Measurements from ENCODE around the gene TAP2. TPM values are rescaled to one million over a fixed set of nuclear protein-coding genes. Genes with fewer than 3 reads are reported as not detected.
A peak's percentile ranks its signal among the peaks of the same experiment; 100 is the strongest.

The TAP2 gene
- total and polyA plus RNA-seq, 2 of the 13 experiments (the other 11 are each of a cell fraction or from before 2014, with no cell fraction given) = 10.3 to 17.6 TPM

GRCh38 chr6:32838114-32838958 is at the start of gene TAP2 (continued):
- TF ChIP-seq TP53 (CRISPR knock-in tag; conservative IDR thresholded peaks at IDR 0.05) = 0 out of 2 replicates have a peak, but pooled peaks have one; percentile 33
- TF ChIP-seq ZNF589 (CRISPR knock-in tag; conservative IDR thresholded peaks at IDR 0.05) = no peak
- TF ChIP-seq TFDP1 (CRISPR knock-in tag; IDR thresholded peaks at IDR 0.05; ENCODE audit: borderline replicate concordance) = no peak
- no peak for TF ChIP-seq CBX1 (IDR thresholded peaks at IDR 0.05; ENCODE audit: low read depth)
- no peak for TF ChIP-seq ZBTB44 (CRISPR knock-in tag; IDR thresholded peaks at IDR 0.05)
- no peak; the same call in 1 of the 2 replicates for TF ChIP-seq ZNF101 (CRISPR knock-in tag; IDR thresholded peaks at IDR 0.05; ENCODE audit: borderline replicate concordance, low read depth)
- TF ChIP-seq TMF1 (CRISPR knock-in tag; IDR thresholded peaks at IDR 0.05; ENCODE audit: low read depth) = no peak
- TF ChIP-seq ZNF616 (CRISPR knock-in tag; IDR thresholded peaks at IDR 0.05; ENCODE audit: low read depth) = no peak
- peak; percentile 91 for TF ChIP-seq ZFY (CRISPR knock-in tag; IDR thresholded peaks at IDR 0.05)
- TF ChIP-seq SMARCE1 (IDR thresholded peaks at IDR 0.05; ENCODE audit: borderline replicate concordance) = no peak
- TF ChIP-seq ZNF605 (CRISPR knock-in tag; IDR thresholded peaks at IDR 0.05) = 0 out of 2 replicates have a peak, but pooled peaks have one; percentile 41
- peak; percentile 89 for TF ChIP-seq KDM5B (CRISPR knock-in tag; IDR thresholded peaks at IDR 0.05; ENCODE audit: borderline replicate concordance)
- 0 out of 2 replicates have a peak, but pooled peaks have one; percentile 60 for TF ChIP-seq ZNF639 (CRISPR knock-in tag; conservative IDR thresholded peaks at IDR 0.05)
- 0 out of 2 replicates have a peak, but pooled peaks have one; percentile 59 for TF ChIP-seq ATF6 (CRISPR knock-in tag; conservative IDR thresholded peaks at IDR 0.05)
- no peak for TF ChIP-seq NFRKB (IDR thresholded peaks at IDR 0.05)
- no peak for TF ChIP-seq SUZ12 (IDR thresholded peaks at IDR 0.05; ENCODE audit: low read depth, low read length)
- no peak for TF ChIP-seq PHB2 (IDR thresholded peaks at IDR 0.05; ENCODE audit: partially characterized antibody)
- TF ChIP-seq RFX3 (CRISPR knock-in tag; IDR thresholded peaks at IDR 0.05) = no peak
- TF ChIP-seq ZNF230 (CRISPR knock-in tag; IDR thresholded peaks at IDR 0.05) = 0 out of 2 replicates have a peak, but pooled peaks have one; percentile 73
- TF ChIP-seq ZNF644 (CRISPR knock-in tag; IDR thresholded peaks at IDR 0.05; ENCODE audit: low read depth) = no peak
- no peak for TF ChIP-seq CBX2 (IDR thresholded peaks at IDR 0.05; ENCODE audit: low read depth, low read length)
- no peak for TF ChIP-seq CBX2 (CRISPR knock-in tag; IDR thresholded peaks at IDR 0.05; ENCODE audit: low read depth)
- peak; percentile 43; the same call in 1 of the 2 replicates for TF ChIP-seq KDM5A (IDR thresholded peaks at IDR 0.05; ENCODE audit: borderline replicate concordance, low read length)
- no peak for TF ChIP-seq PLSCR1 (CRISPR knock-in tag; IDR thresholded peaks at IDR 0.05; ENCODE audit: borderline replicate concordance)
